ENCODE measurements around the gene UACA.
"Not testable (repeated sequence)": the region's sequence is repeated elsewhere in the genome, so short reads cannot be mapped to it uniquely, and the experiment has no call there.

UACA gene

GRCh38 chr15:70753101-70753829, 10.1 kb downstream of the UACA start:
- DNase-seq, result no peak

GRCh38 chr15:70752193-70752635, 11.1 kb downstream of the UACA start:
- DNase-seq, result no peak

GRCh38 chr15:70750203-70750869, 13.0 kb downstream of the UACA start:
- no peak for DNase-seq

- DNase-seq, result peak; percentile 21 to 32 (median 22)
Observed at GRCh38 chr15:70748281-70748747, 15.0 kb downstream of the UACA start.

GRCh38 chr15:70746598-70746997, 16.8 kb downstream of the UACA start:
- not testable (repeated sequence) for DNase-seq

- no peak for DNase-seq
Observed at GRCh38 chr15:70742928-70743327, 20.4 kb downstream of the UACA start.

- peak; percentile 63 to 89 (median 85) for DNase-seq
Observed at GRCh38 chr15:70741677-70742293, 21.6 kb downstream of the UACA start.

- peak; percentile 82 to 90 (median 86) for DNase-seq
Observed at GRCh38 chr15:70741107-70741531, 22.2 kb downstream of the UACA start.

GRCh38 chr15:70735040-70735439, 28.3 kb downstream of the UACA start:
- DNase-seq, result not testable (repeated sequence)

- DNase-seq, result no peak
Observed at GRCh38 chr15:70729164-70729563, 34.2 kb downstream of the UACA start.

- no peak for DNase-seq
Observed at GRCh38 chr15:70726753-70727152, 36.6 kb downstream of the UACA start.

GRCh38 chr15:70723927-70724326, 39.4 kb downstream of the UACA start:
- DNase-seq, result no peak

GRCh38 chr15:70723122-70723422, 40.3 kb downstream of the UACA start:
- no peak for DNase-seq

- peak; percentile 54 to 77 (median 64) for DNase-seq
Observed at GRCh38 chr15:70722266-70723121, 40.9 kb downstream of the UACA start.

GRCh38 chr15:70720228-70721016, 42.9 kb downstream of the UACA start:
- DNase-seq, result no peak

- DNase-seq, result no peak
Observed at GRCh38 chr15:70717237-70717793, 46.0 kb downstream of the UACA start.

- no peak for DNase-seq
Observed at GRCh38 chr15:70715840-70716485, 47.4 kb downstream of the UACA start.

- DNase-seq, result no peak
Observed at GRCh38 chr15:70714565-70714964, 48.8 kb downstream of the UACA start.

- DNase-seq, result no peak
Observed at GRCh38 chr15:70714015-70714414, 49.3 kb downstream of the UACA start.

GRCh38 chr15:70712271-70712670, 51.1 kb downstream of the UACA start:
- no peak for DNase-seq

- DNase-seq, result no peak
Observed at GRCh38 chr15:70710714-70711113, 52.6 kb downstream of the UACA start.
